ENCODE data around the gene BOC. TPM values are rescaled to one million over a fixed set of nuclear protein-coding genes. Genes with fewer than 3 reads are reported as not detected.

BOC gene
- total RNA-seq, 2 donors from 2014 or later: 4.2 to 10.6 TPM

DNA sequence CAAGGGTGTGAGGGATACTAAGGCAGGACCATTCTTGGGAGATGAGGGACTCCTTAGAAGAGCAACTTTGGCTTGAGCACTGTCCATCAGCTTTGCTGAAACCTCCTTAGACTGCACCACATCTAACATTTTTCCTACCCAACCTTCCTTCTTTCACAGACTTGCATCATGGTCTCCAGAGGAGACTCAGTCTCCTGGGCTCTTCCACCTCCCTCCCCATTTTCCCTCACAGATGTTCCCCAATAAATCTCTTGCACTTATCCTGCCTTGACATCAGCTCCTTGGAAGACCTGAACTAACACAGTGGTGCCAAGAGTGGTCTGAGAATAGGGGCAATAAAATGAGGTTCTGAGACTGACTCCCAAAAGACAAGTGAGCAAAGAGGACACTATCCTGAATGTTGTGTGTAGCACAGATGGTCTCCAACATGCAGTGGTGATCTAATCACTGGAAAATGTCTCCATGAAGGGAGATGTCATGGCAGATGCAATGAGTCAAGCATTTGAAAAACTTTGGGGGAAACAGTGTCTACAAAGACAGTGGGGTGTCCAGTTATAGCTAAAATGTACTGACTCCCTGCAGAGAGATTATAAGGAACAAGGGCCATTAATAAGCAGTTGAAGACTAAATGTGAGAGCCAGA, 26.0 kb upstream of the BOC start:
- no peak for ATAC-seq
- intact Hi-C loops (cut with DNase I, micrococcal nuclease): no loop called here
- DNase-seq: no peak

DNA sequence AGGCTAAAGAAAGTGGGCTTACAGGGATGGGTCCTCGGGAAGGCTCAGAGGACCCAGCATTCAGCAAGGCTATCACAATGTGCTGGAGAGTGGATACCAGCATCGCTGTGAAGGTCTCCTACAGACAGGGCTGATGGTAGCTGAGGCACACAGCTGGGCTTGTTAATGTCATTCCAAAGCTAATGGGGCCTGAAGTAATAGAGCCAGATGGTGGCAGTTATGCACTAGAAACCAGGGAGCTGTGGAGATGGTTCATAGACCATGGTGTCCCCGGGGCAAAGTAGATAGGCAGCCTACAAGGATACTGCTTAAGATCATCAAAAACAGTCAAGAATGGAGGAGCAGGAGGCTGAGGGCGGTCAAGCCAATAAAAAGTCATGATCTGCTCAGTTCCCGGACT, 24.8 kb upstream of the BOC start:
- no peak for DNase-seq
- no peak for ATAC-seq
- intact Hi-C loops (cut with DNase I, micrococcal nuclease): no loop called here

DNA sequence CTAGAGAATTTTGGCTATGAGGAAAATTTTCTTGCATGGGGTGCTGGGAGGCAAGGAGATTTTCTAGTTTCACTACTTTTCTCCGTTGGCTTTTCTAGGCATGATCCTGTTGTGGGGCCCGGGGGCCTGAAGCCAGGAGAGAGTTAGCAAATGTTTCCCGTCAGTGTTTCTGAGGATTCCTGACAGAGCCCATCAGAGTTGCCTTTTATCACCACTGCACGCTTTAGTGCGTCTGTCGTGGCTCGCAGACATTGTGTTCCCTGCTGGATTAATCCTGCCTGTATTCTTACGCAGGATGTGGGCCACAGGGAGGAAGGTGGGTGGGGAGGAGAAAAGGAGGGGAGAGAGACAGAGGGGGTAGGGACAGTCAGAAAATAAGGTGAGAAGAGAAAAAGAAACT, 18.1 kb upstream of the BOC start:
- intact Hi-C loops (cut with DNase I, micrococcal nuclease): no loop called here
- DNase-seq (no peak), ATAC-seq (no peak)

DNA sequence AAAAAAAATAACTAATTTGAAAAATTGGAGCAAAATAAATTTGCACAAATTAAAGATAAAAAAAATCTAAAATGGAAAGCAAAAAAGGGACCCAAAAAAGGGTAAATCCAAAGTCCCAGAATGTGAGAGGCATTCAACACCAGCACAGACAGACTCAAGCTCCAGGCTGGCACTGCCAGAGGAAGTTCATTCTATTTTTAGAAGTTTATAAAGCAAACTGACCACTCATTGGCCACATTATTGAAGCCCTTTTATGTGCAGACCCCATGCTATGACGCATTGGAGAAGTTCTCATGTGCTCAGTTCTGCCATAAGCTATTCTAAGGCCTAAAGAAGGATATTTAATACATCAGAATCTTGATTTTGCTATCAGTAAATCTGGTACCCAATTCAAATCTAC, 17.6 kb upstream of the BOC start:
- no peak for ATAC-seq
- DNase-seq: no peak
- intact Hi-C loops (cut with DNase I, micrococcal nuclease): no loop called here

DNA sequence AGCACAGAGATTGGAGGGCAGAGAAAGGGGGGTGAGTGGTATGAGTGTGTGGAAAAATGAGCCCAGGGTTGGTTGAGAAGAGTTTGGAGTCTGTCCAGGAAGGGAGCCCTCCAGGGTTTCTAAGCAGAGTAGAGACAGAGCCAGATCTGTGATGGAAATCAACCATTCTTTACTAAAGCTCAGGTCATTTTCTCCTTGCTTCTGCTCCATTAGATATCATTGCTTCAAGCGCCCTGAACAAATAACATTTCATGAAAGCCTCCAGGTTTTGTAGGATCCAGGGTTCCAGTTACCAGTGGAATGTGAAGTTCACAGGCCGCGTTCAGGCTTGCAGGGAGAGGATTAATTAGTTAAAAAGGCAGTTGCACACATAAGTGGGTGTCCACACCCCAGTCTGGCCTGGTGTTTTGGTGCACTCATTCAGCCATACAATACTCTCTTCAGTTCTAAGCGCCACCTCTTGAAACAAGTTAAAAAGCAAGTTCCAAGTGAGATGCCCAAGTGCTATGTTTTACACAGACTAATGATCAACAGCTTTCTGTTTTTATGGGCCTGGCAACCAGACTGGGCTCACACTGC, 16.4 kb upstream of the BOC start:
- intact Hi-C loops (cut with DNase I, micrococcal nuclease): no loop called here
- ATAC-seq (no peak), DNase-seq (no peak)

DNA sequence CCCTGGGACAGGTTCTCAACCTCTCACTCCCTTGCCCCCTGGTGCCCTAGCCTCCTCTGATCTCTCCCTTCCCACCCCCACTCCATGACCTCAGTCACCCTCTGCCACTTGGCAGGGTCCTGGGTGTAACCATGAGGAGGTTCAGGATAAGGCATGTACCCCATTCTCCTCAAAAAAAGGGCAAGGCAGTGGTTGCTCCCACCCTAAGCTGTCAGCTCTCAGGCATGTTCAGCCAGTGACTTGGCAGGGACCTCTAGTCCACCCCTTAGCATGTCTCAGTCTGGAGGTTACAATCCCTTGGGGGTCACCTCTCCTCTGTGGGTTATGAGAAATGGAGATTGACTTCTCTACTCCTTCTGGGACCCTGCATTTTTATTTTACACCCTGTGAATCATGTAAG, 11.0 kb upstream of the BOC start:
- intact Hi-C loops (cut with DNase I, micrococcal nuclease): no loop called here
- no peak for ATAC-seq

DNA sequence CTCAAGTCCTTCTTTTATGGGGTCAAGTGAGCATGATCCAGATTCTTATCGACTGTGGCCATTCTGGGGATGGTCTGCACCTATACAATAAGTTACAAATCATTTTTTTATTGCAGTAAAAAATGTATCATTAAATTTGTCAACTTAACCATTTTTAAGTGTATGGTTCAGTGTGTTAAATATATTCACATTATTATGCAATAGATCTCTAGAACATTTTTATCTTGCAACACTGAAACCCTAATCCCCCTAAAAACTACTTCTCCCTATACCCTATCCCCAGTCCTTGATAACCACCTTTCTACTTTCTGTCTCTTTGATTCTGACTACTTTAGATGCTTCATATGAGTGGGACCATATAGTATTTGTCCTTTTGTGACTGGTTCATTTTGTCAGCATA, 10.4 kb upstream of the BOC start:
- DNase-seq (no peak), ATAC-seq (no peak)
- intact Hi-C loops (cut with DNase I, micrococcal nuclease): no loop called here

More for the DNA sequence above, 11.0 kb upstream of the BOC start:
- no peak for DNase-seq

DNA sequence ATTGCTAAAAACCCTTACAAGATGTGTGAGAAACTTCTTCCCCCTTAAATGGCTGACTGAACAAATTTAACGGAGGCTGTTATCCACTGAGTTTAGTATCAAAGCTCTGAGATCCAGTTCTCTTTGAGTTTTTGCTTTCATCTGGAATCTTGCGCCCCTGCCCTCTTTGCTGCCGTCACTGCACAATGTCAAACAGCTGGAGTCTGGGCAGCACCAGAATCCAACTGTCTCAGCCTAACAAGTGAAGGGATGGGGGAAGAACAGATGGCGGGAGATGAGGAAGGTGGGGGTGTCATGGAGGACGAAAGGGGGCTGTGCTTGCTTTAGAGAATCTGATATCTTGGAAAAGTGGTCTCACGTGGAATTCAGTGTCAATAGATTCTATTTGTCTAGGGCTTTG, 7.0 kb upstream of the BOC start:
- no peak for DNase-seq
- intact Hi-C loops (cut with DNase I, micrococcal nuclease): no loop called here
- ATAC-seq: no peak

DNA sequence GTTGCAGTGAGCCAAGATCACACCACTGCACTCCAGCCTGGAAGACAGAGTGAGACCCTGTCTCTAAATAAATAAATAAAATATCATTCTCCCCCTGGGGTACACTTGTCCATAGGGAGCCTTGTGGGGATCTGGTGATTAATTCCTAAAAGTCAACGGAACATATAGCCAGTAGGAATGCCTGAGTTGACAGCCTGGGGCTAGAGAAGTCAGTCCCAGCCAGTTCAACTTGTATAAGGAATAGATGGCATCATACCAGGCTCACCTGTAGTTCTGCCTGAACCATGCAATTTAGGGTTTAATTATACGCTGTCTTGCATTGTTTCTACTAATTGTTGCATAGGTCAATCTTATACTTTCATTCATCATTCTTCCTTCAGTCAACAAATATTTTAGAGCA, 5.9 kb upstream of the BOC start:
- DNase-seq: no peak
- intact Hi-C loops (cut with DNase I, micrococcal nuclease): no loop called here

DNA sequence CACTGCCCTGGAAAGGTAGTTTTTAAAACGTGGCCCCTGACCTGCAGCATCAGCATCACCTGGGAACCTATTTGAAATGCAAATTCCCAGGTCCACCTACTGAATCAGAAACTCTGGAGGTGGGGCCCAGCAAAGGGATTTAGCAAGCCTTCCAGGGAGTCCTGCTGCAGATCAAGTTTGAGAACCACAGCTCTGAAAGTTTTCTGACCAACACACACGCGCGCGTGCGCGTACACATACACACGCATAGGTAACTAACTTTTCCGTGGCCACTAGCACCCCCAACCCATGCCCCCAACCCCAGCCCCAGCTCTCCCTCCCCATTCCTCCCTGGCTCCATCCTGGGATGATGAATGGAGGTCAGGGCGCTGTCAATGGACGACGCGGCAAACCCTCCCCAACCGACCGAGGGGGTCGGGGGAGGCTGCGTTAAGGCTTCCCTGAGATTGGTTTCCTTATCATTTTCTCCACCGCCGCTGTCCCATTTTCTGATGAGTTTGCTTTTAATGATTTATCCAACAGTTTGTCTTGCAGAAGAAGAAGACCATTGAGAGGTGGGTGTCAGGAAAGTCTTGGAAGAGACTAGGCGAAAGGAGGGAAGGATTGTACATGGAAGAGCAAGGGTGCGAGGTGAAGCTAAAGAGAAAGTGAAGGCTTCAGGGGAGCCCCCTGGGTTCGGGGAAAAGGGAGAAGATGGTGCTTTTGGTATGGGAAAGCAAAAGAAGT, 590 bp upstream of the BOC start:
- ATAC-seq (no peak), DNase-seq (no peak)
- intact Hi-C loops (cut with DNase I, micrococcal nuclease): loop anchor here in 1 of 2 donors (10.0 kb wide), 1 partner anchor 74 kb away; no protein-coding TSS in a partner anchor

More for the DNA sequence above, 5.9 kb upstream of the BOC start:
- no peak for ATAC-seq

DNA sequence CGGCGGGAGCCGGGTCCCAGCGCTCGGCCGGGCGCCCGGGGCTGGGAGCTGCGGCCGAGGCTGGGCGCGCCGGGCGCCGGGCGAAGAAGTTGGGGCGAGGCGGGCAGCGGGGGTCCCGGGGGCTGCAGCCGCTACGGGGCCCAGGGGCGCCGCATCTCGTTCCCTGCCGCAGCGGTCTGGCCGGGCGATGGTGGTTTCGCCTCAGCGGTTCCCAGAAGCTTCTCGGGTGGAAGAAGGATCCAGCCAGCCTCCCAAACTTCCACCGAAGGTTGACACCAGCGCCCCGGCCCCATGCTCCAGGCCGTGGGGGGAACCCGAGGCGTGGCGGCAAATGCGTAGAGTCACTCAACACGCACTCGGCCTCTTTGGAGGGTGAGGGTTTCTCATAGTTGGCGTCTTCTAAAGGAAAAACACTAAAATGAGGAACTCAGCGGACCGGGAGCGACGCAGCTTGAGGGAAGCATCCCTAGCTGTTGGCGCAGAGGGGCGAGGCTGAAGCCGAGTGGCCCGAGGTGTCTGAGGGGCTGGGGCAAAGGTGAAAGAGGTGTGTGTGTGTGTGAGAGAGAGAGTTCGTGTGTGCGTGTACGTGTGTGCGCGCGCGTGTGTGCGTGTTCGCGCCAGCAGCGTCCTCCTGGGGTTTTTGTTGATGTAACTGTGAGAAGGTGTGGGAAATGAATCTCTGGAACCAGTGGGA, 940 bp downstream of the BOC start:
- no peak for ATAC-seq
- DNase-seq: no peak
- intact Hi-C loops (cut with DNase I, micrococcal nuclease): loop anchor here in 1 of 2 donors (10.0 kb wide), 1 partner anchor 73 kb away; no protein-coding TSS in a partner anchor

DNA sequence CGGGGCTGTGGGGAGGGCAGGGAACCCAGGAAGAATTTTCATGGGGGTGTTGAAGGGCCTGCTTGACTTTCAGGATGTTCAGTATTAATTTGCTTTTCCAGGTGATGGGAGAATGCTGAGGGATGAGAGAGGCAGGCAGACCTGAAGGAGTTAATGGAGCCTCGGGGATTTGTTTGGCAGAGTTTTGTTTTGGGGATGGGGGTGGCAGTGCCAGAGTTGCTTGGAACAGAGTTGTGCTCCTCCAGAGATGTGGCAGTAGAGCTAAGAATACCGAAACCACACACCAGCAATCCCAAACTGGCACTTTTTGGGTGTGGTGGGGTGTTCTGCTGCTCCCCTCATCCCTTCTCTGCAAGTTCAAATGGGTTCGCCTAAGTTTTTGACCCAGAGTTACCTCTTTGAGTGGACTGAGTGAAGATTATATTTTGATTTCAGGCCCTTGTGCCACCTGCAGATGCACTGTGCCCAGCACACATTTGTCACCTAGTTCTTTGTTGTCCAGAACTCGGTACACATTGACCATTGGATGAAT, 1.6 kb downstream of the BOC start:
- no peak for DNase-seq
- intact Hi-C loops (cut with DNase I, micrococcal nuclease): loop anchor here in 1 of 2 donors (10.0 kb wide), 1 partner anchor 72 kb away; no protein-coding TSS in a partner anchor
- ATAC-seq: no peak

DNA sequence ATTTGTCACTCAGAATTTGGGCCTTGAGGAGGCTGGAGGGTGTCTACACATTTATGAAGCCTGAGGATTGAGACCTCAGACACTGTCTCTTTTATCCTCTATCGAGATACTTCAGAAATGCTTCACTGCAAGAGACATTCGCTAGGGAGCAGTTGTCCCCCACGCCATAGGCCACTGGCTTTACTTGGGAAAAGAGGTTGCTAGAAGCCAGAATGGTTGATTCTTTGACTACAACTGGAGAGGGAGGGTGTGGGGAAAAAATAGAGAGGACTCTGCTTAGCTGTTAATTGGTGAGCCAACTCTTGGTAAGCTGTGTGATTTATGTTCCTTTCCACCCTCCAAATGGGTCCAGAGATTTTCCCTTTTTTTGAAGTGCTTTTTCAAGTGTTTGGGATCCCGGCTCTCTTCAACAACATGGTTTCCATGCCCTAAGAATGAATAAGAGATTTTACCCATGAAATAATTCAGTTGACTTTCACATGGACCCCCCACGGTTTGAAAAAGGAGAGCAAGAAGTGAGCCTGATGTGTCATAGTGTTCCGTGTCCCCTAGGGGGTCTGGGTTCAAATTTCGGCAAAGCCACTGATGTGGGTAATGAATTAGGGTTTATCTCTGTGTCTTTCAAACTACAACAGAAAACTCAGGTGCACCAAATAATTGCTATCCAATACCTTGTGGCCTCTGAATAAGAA, 2.7 kb downstream of the BOC start:
- intact Hi-C loops (cut with DNase I, micrococcal nuclease): loop anchor here in 1 of 2 donors (10.0 kb wide), 1 partner anchor 71 kb away; no protein-coding TSS in a partner anchor
- no peak for DNase-seq
- no peak for ATAC-seq

DNA sequence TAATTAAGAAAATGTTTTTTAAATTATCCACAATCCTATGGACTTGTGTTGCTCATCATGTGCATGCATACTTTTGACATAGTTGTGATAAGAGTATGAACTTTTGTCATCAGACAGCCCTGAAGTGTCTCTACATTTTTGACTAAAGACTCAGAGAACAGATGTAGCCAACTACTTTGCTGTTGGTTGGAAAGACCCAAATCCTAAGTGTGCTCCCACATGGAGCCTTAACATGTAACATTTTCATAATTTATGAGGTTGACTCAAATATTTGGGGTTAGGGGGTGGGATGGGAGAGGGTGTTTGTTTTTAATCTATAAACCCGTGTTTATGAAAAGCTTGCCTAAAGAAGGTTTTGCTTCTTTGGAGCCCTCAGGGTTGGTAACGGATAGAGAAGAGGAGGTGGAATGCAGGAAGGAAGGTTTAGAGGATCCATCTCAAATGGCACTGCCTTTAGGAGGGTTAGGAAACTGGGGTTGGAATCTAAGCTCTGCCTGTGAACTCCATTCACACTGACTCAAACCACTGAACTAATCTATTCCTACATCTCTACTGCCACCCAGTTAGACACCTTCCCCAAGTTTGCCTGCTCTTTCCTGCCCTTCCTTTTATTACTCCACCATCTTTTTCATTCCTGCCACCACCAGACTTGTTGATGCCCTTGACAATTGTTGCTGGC, 3.7 kb downstream of the BOC start:
- ATAC-seq (no peak), DNase-seq (no peak)
- intact Hi-C loops (cut with DNase I, micrococcal nuclease): loop anchor here in 1 of 2 donors (10.0 kb wide), 1 partner anchor 70 kb away; no protein-coding TSS in a partner anchor

DNA sequence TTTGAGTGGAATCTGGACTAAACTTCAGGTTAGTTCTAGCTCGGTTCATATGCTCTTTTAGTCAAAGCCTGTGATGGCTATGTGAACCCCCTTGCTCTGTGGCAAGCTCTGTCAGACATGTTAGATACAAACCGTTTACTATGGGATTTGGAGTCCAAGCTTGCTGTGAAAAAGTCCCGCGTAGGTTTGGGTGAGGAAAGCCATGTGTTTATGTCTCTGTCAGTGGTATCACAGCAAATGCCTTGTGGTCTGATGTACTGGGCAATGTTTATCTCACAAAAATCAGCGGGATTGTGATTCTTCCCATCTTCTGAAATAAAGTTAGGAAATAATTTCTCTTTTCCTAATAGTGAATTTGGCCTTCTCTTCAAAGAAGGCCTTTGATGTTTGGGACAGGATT, 5.0 kb downstream of the BOC start:
- DNase-seq (no peak), ATAC-seq (no peak)
- intact Hi-C loops (cut with DNase I, micrococcal nuclease): loop anchor here in 1 of 2 donors (10.0 kb wide), 1 partner anchor 68 kb away; no protein-coding TSS in a partner anchor

DNA sequence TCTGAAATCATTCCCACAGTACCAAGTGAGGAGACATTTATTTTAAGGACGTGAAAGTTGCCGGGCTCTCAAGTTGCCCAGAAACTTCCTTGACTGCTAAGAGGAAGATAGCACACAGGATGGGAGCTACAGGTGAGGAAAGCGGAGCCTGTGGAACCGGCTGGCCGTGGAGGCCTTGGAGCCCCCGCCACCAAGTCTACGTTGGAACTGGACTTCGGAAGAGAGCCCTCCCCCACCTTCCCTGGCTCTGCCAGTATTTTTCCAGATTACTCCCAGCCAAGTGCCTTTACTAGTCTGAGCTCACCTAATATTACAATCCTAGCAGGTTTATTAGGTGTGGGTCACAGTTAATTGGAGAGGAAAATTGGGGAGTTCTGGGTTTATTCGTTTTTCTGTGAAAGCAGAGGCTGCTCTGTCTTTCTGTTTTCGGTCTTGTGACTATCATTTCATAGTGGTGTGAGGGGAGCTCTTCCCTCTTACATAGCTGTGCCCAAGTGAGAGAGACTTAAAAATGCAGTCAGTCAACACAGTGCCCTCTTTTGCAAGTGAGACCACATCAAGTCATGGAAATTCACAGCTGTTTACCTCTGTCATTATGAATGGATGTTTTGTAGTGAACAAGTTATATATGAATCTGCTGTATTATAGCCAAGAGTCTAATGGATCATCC, 6.8 kb downstream of the BOC start:
- DNase-seq: no peak
- no peak for ATAC-seq
- intact Hi-C loops (cut with DNase I, micrococcal nuclease): loop anchor here in 1 of 2 donors (10.0 kb wide), 1 partner anchor 67 kb away; no protein-coding TSS in a partner anchor

DNA sequence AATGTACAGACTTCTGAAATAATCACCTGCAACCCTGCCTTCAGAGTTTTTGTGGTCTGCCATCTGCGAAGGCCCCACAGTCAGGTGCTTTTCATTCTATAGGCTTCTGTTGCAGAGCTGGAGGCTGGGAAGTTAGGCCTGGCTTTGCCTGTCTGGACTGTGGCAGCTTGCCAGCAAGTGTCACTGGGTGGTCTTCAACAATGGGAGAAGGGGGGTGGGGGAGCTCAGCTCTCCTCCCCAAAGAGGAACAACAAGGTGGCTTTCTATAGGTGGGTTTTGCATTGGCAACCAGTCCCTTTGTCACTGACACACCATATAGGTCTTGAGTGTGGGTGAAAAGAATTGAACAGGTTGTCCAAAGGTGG, 7.3 kb downstream of the BOC start:
- no peak for ATAC-seq
- intact Hi-C loops (cut with DNase I, micrococcal nuclease): loop anchor here in 1 of 2 donors (10.0 kb wide), 1 partner anchor 66 kb away; no protein-coding TSS in a partner anchor
- no peak for DNase-seq
